MM.1S (cell line): ENCODE data around the gene CDKN2B-AS1.

Experiments
- EZH2phosphoT487 ChIP-seq: fragments of 300-600 bp; sonication (generic); IDR thresholded peaks from 2 replicates; pipeline ENCODE4 v1.6.1; 2018; ENCODE audit warnings: antibody characterized with exemption, low read length
- TF ChIP-seq, protein P1 (sequence below): fragments of 300-600 bp; sonication (generic); IDR thresholded peaks from 2 replicates; pipeline ENCODE4 v1.5.1; 2016; ENCODE audit warnings: antibody characterized with exemption, low read length, mixed read lengths

DNA sequence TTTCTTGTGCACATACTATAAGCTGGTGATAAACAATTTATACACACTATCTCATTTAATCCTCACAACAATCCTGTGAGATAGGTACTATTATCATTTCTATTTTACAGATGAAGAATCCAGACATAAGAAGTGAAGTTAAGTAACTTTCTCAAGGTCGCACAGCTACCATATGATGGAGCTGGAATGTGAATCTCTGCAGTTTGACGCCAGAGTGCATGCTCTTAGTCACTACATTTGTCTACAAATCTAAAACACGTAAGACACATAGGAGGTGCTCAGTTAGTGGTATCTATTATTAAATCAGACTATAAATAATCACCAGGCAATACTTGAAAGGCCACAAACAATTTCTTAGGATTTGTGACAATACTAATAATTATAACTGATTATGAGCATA is 59.5 kb downstream of the CDKN2B-AS1 start:
- TF ChIP-seq EZH2phosphoT487, result no peak
- TF ChIP-seq, protein P1, sequence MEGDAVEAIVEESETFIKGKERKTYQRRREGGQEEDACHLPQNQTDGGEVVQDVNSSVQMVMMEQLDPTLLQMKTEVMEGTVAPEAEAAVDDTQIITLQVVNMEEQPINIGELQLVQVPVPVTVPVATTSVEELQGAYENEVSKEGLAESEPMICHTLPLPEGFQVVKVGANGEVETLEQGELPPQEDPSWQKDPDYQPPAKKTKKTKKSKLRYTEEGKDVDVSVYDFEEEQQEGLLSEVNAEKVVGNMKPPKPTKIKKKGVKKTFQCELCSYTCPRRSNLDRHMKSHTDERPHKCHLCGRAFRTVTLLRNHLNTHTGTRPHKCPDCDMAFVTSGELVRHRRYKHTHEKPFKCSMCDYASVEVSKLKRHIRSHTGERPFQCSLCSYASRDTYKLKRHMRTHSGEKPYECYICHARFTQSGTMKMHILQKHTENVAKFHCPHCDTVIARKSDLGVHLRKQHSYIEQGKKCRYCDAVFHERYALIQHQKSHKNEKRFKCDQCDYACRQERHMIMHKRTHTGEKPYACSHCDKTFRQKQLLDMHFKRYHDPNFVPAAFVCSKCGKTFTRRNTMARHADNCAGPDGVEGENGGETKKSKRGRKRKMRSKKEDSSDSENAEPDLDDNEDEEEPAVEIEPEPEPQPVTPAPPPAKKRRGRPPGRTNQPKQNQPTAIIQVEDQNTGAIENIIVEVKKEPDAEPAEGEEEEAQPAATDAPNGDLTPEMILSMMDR, result no peak
